GM23338 (cell line): ENCODE data around the gene MFRP. TPM values are rescaled to one million over a fixed set of nuclear protein-coding genes. Genes with fewer than 3 reads are reported as not detected.
A peak's percentile ranks its signal among the peaks of the same experiment; 100 is the strongest.

Source experiments
- ATAC-seq: fragments of 200-7000 bp; cut with Tn5 transposase; 3 replicates; pipeline ENCODE4 v1.9.1; 2020
- DNase-seq: peaks from one replicate; pipeline ENCODE4 v3.0.0-alpha.2; 2015; ENCODE audit warnings: low spot score
- H2AFZ ChIP-seq: fragments of 200-600 bp; sonication (generic); 2 replicates; pipeline ENCODE4 v1.8.0; 2016; ENCODE audit warnings: antibody characterized with exemption, mild to moderate bottlenecking, moderate library complexity
- H3F3A ChIP-seq: fragments of 200-600 bp; sonication (generic); replicated peaks from 2 replicates; pipeline ENCODE4 v1.8.0; 2017; ENCODE audit warnings: antibody characterized with exemption, mixed run types, low read depth
- H3K27ac ChIP-seq: fragments of 200-600 bp; sonication (generic); 2 replicates; pipeline ENCODE4 v1.6.1; 2016; ENCODE audit warnings: low read depth
- H3K27me3 ChIP-seq: fragments of 200-600 bp; sonication (generic); 2 replicates; pipeline ENCODE4 v1.8.0; 2016; ENCODE audit warnings: mild to moderate bottlenecking, mixed run types, moderate library complexity; ENCODE audit not compliant: insufficient read depth
- H3K36me3 ChIP-seq: fragments of 200-600 bp; sonication (generic); 2 replicates; pipeline ENCODE4 v1.8.0; 2016; ENCODE audit warnings: mild to moderate bottlenecking; ENCODE audit not compliant: insufficient read depth
- H3K4me1 ChIP-seq: fragments of 200-600 bp; sonication (generic); 2 replicates; pipeline ENCODE4 v1.8.0; 2016; ENCODE audit warnings: mild to moderate bottlenecking, moderate library complexity; ENCODE audit not compliant: insufficient read depth
- H3K4me2 ChIP-seq: fragments of 200-600 bp; sonication (generic); 2 replicates; pipeline ENCODE4 v1.7.1; 2017; ENCODE audit warnings: mixed run types
- H3K4me3 ChIP-seq: fragments of 200-600 bp; sonication (generic); 2 replicates; pipeline ENCODE4 v1.6.1; 2016; ENCODE audit warnings: mixed run types
- H3K79me2 ChIP-seq: fragments of 200-600 bp; sonication (generic); replicated peaks from 2 replicates; pipeline ENCODE4 v1.8.0; 2017; ENCODE audit warnings: mild to moderate bottlenecking; ENCODE audit not compliant: insufficient read depth
- H3K9me2 ChIP-seq: fragments of 200-600 bp; sonication (generic); 2 replicates; pipeline ENCODE4 v1.8.0; 2017; ENCODE audit not compliant: insufficient read depth
- H4K20me1 ChIP-seq: fragments of 200-600 bp; sonication (generic); replicated peaks from 2 replicates; pipeline ENCODE4 v1.8.0; 2017; ENCODE audit warnings: mild to moderate bottlenecking; ENCODE audit not compliant: insufficient read depth
- H3K27ac Mint-ChIP-seq: 2 replicates; pipeline ENCODE4 v1.8.0; 2020; ENCODE audit warnings: inconsistent platforms, mild to moderate bottlenecking, moderate library complexity, mixed read lengths
- H3K27me3 Mint-ChIP-seq: 3 replicates; pipeline ENCODE4 v1.8.0; 2022; ENCODE audit warnings: low read depth, mild to moderate bottlenecking, moderate library complexity, mixed read lengths, inconsistent platforms; ENCODE audit not compliant: insufficient read depth, poor library complexity
- H3K36me3 Mint-ChIP-seq: 3 replicates; pipeline ENCODE4 v1.8.0; 2021; ENCODE audit warnings: low read depth, mild to moderate bottlenecking, inconsistent platforms, moderate library complexity, mixed read lengths
- H3K4me1 Mint-ChIP-seq: 3 replicates; pipeline ENCODE4 v1.8.0; 2020; ENCODE audit warnings: mild to moderate bottlenecking, inconsistent platforms, mixed read lengths
- H3K4me3 Mint-ChIP-seq: 3 replicates; pipeline ENCODE4 v1.8.0; 2021; ENCODE audit warnings: moderate library complexity, mild to moderate bottlenecking, inconsistent platforms, mixed read lengths
- H3K9me3 Mint-ChIP-seq: 3 replicates; pipeline ENCODE4 v1.8.0; 2020; ENCODE audit warnings: moderate library complexity, mild to moderate bottlenecking, inconsistent platforms, mixed read lengths
- CREB1 ChIP-seq: fragments of 250-450 bp; sonication (Bioruptor Pico); IDR thresholded peaks from 2 replicates; pipeline ENCODE4 v1.5.0; 2020; ENCODE audit warnings: low read depth, mild to moderate bottlenecking, moderate library complexity
- EZH2 ChIP-seq: fragments of 200-600 bp; sonication (generic); IDR thresholded peaks from one replicate; pipeline ENCODE4 v1.8.0; 2017; ENCODE audit warnings: antibody characterized with exemption, mild to moderate bottlenecking, low read depth; ENCODE audit not compliant: unreplicated experiment
- EZH2phosphoT487 ChIP-seq: fragments of 200-600 bp; sonication (generic); IDR thresholded peaks from one replicate; pipeline ENCODE4 v1.8.1; 2018; ENCODE audit warnings: antibody characterized with exemption; ENCODE audit not compliant: unreplicated experiment
- JUNB ChIP-seq: IDR thresholded peaks from one replicate; pipeline ENCODE4 v1.6.1; 2016; ENCODE audit warnings: antibody characterized with exemption; ENCODE audit not compliant: unreplicated experiment
- NANOG ChIP-seq: IDR thresholded peaks from 2 replicates; pipeline ENCODE4 v1.6.1; 2016; ENCODE audit warnings: antibody characterized with exemption, borderline replicate concordance
- STAT1 ChIP-seq: IDR thresholded peaks from one replicate; pipeline ENCODE4 v1.6.1; 2016; ENCODE audit warnings: antibody characterized with exemption; ENCODE audit not compliant: unreplicated experiment
- ZNF114 ChIP-seq: fragments of 250-450 bp; sonication (Bioruptor Pico); IDR thresholded peaks from 2 replicates; pipeline ENCODE4 v1.5.0; 2020; ENCODE audit warnings: mild to moderate bottlenecking, moderate library complexity
- ZNF331 ChIP-seq: fragments of 250-450 bp; sonication (Bioruptor Pico); IDR thresholded peaks from 2 replicates; pipeline ENCODE4 v1.5.0; 2020; ENCODE audit warnings: low read depth, mild to moderate bottlenecking, moderate library complexity
- polyA plus RNA-seq: library from polyadenylated mRNA; unstranded; fragments of >200 nt; fragmentation: Nextera tagmentation; extraction: Ambion mirVana; gene quantifications from 2 replicates; pipeline ENCODE4 v1.2.1, GENCODE V29; 2016
- total RNA-seq: library from RNA; depleted of rRNA; stranded (reverse); fragments of >200 nt; shearing (Covaris generic); gene quantifications from 2 replicates; pipeline ENCODE4 v1.2.3, GENCODE V29; 2014
- TF ChIP-seq, protein P1 (sequence below), 2 experiments: fragments of 200-600 bp in 1 of 2; sonication (generic) in 1 of 2; conservative IDR thresholded peaks; 2 replicates each; pipeline versions ENCODE4 v1.5.1 to v1.6.1; 2016 to 2017; ENCODE audit warnings: antibody characterized with exemption in 2 of 2, low read depth in 2 of 2, mild to moderate bottlenecking in 2 of 2, moderate library complexity in 1 of 2
- TF ChIP-seq, protein P2 (sequence below): IDR thresholded peaks from one replicate; pipeline ENCODE4 v1.6.1; 2018; ENCODE audit warnings: antibody characterized with exemption; ENCODE audit not compliant: unreplicated experiment
- TF ChIP-seq, protein P3 (sequence below): fragments of 250-450 bp; sonication (Bioruptor Pico); IDR thresholded peaks from 2 replicates; pipeline ENCODE4 v1.5.0; 2020; ENCODE audit warnings: mild to moderate bottlenecking, moderate library complexity
- TF ChIP-seq, protein P4 (sequence below): IDR thresholded peaks from 2 replicates; pipeline ENCODE4 v1.6.1; 2016; ENCODE audit warnings: antibody characterized with exemption

MFRP gene
- total and polyA plus RNA-seq, 2 experiments from 2014 or later = 0.03 TPM; not detected in 1

DNA sequence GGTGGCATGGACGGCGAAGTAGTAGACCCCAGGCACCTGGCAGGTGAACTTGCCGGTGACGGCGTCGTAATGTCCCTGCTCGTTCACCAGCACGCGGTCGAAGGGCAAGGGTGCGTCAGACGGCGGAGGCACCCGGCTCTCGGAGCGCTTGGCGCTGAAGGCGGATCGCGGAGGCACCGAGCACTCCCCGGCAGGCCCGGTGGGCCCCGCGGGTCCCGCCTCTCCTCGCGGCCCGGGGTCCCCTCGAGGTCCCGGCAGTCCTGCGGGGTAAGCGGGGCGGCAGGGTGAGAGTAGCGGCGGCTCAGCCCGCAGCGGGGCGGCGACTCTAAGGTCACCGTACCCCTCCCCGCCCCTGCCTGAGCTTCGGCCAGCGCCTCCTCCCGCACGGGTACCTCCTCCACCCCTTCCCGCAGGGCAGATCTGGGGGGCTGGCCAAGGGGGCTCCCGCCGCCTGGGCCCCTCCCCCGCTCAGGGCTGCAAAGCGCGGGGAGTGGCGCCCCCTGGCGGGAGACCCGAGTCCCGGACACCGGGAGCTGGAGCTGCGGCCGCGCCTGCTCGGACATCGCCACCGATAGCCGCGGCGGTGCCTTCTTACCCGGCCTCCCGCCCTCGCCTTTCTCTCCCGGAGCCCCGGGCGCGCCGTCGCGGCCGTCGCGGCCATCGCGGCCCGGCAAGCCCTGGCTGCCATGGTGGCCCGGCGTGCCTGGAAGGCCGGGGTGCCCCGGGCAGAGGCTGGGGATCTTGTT is 6.7 kb downstream of the MFRP start:
- peaks cover 16% of the 10 kb centered on the region; the same call in 2 of the 3 replicates for H3K36me3 Mint-ChIP-seq
- peaks cover 45% of the 10 kb centered on the region for H3K27me3 Mint-ChIP-seq
- Histone ChIP-seq H4K20me1 (no peaks in the 10 kb centered on the region), H3K4me1 (peaks cover 40% of the 10 kb centered on the region), H3K4me3 (peak overlapping the region; percentile 76), H3K4me2 (peak overlapping the region; percentile 79), H3K79me2 (peaks cover 20% of the 10 kb centered on the region), H3K36me3 (no peaks in the 10 kb centered on the region; the same call in 1 of the 2 replicates), H3K9me2 (no peaks in the 10 kb centered on the region), H3F3A (peaks cover 16% of the 10 kb centered on the region), H3K27me3 (peaks cover 48% of the 10 kb centered on the region), H2AFZ (peak overlapping the region; percentile 88), H3K27ac (no peak overlapping the region)
- TF ChIP-seq, protein P1, sequence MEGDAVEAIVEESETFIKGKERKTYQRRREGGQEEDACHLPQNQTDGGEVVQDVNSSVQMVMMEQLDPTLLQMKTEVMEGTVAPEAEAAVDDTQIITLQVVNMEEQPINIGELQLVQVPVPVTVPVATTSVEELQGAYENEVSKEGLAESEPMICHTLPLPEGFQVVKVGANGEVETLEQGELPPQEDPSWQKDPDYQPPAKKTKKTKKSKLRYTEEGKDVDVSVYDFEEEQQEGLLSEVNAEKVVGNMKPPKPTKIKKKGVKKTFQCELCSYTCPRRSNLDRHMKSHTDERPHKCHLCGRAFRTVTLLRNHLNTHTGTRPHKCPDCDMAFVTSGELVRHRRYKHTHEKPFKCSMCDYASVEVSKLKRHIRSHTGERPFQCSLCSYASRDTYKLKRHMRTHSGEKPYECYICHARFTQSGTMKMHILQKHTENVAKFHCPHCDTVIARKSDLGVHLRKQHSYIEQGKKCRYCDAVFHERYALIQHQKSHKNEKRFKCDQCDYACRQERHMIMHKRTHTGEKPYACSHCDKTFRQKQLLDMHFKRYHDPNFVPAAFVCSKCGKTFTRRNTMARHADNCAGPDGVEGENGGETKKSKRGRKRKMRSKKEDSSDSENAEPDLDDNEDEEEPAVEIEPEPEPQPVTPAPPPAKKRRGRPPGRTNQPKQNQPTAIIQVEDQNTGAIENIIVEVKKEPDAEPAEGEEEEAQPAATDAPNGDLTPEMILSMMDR (conservative IDR thresholded peaks at IDR 0.05; ENCODE audit: low read depth in 2 of 2) = peak; percentile 69 to 81
- TF ChIP-seq, protein P2, sequence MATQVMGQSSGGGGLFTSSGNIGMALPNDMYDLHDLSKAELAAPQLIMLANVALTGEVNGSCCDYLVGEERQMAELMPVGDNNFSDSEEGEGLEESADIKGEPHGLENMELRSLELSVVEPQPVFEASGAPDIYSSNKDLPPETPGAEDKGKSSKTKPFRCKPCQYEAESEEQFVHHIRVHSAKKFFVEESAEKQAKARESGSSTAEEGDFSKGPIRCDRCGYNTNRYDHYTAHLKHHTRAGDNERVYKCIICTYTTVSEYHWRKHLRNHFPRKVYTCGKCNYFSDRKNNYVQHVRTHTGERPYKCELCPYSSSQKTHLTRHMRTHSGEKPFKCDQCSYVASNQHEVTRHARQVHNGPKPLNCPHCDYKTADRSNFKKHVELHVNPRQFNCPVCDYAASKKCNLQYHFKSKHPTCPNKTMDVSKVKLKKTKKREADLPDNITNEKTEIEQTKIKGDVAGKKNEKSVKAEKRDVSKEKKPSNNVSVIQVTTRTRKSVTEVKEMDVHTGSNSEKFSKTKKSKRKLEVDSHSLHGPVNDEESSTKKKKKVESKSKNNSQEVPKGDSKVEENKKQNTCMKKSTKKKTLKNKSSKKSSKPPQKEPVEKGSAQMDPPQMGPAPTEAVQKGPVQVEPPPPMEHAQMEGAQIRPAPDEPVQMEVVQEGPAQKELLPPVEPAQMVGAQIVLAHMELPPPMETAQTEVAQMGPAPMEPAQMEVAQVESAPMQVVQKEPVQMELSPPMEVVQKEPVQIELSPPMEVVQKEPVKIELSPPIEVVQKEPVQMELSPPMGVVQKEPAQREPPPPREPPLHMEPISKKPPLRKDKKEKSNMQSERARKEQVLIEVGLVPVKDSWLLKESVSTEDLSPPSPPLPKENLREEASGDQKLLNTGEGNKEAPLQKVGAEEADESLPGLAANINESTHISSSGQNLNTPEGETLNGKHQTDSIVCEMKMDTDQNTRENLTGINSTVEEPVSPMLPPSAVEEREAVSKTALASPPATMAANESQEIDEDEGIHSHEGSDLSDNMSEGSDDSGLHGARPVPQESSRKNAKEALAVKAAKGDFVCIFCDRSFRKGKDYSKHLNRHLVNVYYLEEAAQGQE = no peak
- TF ChIP-seq ZNF114 (CRISPR knock-in tag) (no peak), STAT1 (no peak), ZNF331 (no peak), EZH2 (no peak), CREB1 (CRISPR knock-in tag) (0 out of 2 replicates have a peak, but pooled peaks have one; percentile 24), NANOG (no peak), JUNB (no peak), EZH2phosphoT487 (no peak)
- TF ChIP-seq, protein P3, sequence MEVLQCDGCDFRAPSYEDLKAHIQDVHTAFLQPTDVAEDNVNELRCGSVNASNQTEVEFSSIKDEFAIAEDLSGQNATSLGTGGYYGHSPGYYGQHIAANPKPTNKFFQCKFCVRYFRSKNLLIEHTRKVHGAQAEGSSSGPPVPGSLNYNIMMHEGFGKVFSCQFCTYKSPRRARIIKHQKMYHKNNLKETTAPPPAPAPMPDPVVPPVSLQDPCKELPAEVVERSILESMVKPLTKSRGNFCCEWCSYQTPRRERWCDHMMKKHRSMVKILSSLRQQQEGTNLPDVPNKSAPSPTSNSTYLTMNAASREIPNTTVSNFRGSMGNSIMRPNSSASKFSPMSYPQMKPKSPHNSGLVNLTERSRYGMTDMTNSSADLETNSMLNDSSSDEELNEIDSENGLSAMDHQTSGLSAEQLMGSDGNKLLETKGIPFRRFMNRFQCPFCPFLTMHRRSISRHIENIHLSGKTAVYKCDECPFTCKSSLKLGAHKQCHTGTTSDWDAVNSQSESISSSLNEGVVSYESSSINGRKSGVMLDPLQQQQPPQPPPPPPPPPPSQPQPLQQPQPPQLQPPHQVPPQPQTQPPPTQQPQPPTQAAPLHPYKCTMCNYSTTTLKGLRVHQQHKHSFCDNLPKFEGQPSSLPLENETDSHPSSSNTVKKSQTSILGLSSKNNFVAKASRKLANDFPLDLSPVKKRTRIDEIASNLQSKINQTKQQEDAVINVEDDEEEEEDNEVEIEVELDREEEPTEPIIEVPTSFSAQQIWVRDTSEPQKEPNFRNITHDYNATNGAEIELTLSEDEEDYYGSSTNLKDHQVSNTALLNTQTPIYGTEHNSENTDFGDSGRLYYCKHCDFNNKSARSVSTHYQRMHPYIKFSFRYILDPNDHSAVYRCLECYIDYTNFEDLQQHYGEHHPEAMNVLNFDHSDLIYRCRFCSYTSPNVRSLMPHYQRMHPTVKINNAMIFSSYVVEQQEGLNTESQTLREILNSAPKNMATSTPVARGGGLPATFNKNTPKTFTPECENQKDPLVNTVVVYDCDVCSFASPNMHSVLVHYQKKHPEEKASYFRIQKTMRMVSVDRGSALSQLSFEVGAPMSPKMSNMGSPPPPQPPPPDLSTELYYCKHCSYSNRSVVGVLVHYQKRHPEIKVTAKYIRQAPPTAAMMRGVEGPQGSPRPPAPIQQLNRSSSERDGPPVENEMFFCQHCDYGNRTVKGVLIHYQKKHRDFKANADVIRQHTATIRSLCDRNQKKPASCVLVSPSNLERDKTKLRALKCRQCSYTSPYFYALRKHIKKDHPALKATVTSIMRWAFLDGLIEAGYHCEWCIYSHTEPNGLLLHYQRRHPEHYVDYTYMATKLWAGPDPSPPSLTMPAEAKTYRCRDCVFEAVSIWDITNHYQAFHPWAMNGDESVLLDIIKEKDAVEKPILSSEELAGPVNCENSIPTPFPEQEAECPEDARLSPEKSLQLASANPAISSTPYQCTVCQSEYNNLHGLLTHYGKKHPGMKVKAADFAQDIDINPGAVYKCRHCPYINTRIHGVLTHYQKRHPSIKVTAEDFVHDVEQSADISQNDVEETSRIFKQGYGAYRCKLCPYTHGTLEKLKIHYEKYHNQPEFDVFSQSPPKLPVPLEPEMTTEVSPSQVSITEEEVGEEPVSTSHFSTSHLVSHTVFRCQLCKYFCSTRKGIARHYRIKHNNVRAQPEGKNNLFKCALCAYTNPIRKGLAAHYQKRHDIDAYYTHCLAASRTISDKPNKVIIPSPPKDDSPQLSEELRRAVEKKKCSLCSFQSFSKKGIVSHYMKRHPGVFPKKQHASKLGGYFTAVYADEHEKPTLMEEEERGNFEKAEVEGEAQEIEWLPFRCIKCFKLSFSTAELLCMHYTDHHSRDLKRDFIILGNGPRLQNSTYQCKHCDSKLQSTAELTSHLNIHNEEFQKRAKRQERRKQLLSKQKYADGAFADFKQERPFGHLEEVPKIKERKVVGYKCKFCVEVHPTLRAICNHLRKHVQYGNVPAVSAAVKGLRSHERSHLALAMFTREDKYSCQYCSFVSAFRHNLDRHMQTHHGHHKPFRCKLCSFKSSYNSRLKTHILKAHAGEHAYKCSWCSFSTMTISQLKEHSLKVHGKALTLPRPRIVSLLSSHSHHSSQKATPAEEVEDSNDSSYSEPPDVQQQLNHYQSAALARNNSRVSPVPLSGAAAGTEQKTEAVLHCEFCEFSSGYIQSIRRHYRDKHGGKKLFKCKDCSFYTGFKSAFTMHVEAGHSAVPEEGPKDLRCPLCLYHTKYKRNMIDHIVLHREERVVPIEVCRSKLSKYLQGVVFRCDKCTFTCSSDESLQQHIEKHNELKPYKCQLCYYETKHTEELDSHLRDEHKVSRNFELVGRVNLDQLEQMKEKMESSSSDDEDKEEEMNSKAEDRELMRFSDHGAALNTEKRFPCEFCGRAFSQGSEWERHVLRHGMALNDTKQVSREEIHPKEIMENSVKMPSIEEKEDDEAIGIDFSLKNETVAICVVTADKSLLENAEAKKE = no peak
- TF ChIP-seq, protein P4, sequence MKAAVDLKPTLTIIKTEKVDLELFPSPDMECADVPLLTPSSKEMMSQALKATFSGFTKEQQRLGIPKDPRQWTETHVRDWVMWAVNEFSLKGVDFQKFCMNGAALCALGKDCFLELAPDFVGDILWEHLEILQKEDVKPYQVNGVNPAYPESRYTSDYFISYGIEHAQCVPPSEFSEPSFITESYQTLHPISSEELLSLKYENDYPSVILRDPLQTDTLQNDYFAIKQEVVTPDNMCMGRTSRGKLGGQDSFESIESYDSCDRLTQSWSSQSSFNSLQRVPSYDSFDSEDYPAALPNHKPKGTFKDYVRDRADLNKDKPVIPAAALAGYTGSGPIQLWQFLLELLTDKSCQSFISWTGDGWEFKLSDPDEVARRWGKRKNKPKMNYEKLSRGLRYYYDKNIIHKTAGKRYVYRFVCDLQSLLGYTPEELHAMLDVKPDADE = no peak
- ATAC-seq (peak; percentile 51), DNase-seq (peak; percentile 88)
- no peak overlapping the region for H3K27ac Mint-ChIP-seq
- no peaks in the 10 kb centered on the region for H3K9me3 Mint-ChIP-seq
- peaks cover 49% of the 10 kb centered on the region for H3K4me1 Mint-ChIP-seq
- peak overlapping the region; percentile 100 for H3K4me3 Mint-ChIP-seq
